Measurements from ENCODE around the gene AK4. TPM values are rescaled to one million over a fixed set of nuclear protein-coding genes. Genes with fewer than 3 reads are reported as not detected.

AK4 gene
- total RNA-seq, 1 experiment from 2014 or later, result 180 TPM

GRCh38 chr1:65147424-65148177, 402 bp upstream of the AK4 start (continued):
- TF ChIP-seq AR (CRISPR knock-in tag; IDR thresholded peaks at IDR 0.05) (no peak), ESRRA (CRISPR knock-in tag; IDR thresholded peaks at IDR 0.05; ENCODE audit: borderline replicate concordance) (no peak), RELA (CRISPR knock-in tag; IDR thresholded peaks at IDR 0.05; ENCODE audit: borderline replicate concordance) (no peak), ZNF263 (CRISPR knock-in tag; IDR thresholded peaks at IDR 0.05; ENCODE audit: low read depth) (no peak), FOXJ3 (CRISPR knock-in tag; IDR thresholded peaks at IDR 0.05; ENCODE audit: borderline replicate concordance) (no peak), FOXP4 (CRISPR knock-in tag; IDR thresholded peaks at IDR 0.05) (no peak; the same call in 1 of the 2 replicates), ZNF425 (CRISPR knock-in tag; conservative IDR thresholded peaks at IDR 0.05) (no peak), AFF4 (CRISPR knock-in tag; IDR thresholded peaks at IDR 0.05; ENCODE audit: borderline replicate concordance) (0 out of 2 replicates have a peak, but pooled peaks have one; percentile 21), CBFB (CRISPR knock-in tag; IDR thresholded peaks at IDR 0.05; ENCODE audit: low read depth) (0 out of 2 replicates have a peak, but pooled peaks have one; percentile 15), ZBTB43 (CRISPR knock-in tag; IDR thresholded peaks at IDR 0.05) (no peak), GTF2I (CRISPR knock-in tag; conservative IDR thresholded peaks at IDR 0.05) (no peak), E2F1 (CRISPR knock-in tag; IDR thresholded peaks at IDR 0.05) (no peak), ATF1 (CRISPR knock-in tag; IDR thresholded peaks at IDR 0.05) (no peak; the same call in 1 of the 2 replicates), ATF6 (CRISPR knock-in tag; IDR thresholded peaks at IDR 0.05) (no peak), MAX (CRISPR knock-in tag; IDR thresholded peaks at IDR 0.05) (no peak), ZNF671 (CRISPR knock-in tag; IDR thresholded peaks at IDR 0.05) (no peak), ZNF121 (CRISPR knock-in tag; IDR thresholded peaks at IDR 0.05) (0 out of 2 replicates have a peak, but pooled peaks have one; percentile 20), JUN (CRISPR knock-in tag; IDR thresholded peaks at IDR 0.05) (no peak; the same call in 1 of the 2 replicates), SMAD3 (CRISPR knock-in tag; IDR thresholded peaks at IDR 0.05; ENCODE audit: borderline replicate concordance) (no peak), NFATC4 (CRISPR knock-in tag; IDR thresholded peaks at IDR 0.05) (no peak), ZNF396 (CRISPR knock-in tag; IDR thresholded peaks at IDR 0.05; ENCODE audit: borderline replicate concordance) (no peak)
